ENCODE measurements around the gene ACTA2.

DNA sequence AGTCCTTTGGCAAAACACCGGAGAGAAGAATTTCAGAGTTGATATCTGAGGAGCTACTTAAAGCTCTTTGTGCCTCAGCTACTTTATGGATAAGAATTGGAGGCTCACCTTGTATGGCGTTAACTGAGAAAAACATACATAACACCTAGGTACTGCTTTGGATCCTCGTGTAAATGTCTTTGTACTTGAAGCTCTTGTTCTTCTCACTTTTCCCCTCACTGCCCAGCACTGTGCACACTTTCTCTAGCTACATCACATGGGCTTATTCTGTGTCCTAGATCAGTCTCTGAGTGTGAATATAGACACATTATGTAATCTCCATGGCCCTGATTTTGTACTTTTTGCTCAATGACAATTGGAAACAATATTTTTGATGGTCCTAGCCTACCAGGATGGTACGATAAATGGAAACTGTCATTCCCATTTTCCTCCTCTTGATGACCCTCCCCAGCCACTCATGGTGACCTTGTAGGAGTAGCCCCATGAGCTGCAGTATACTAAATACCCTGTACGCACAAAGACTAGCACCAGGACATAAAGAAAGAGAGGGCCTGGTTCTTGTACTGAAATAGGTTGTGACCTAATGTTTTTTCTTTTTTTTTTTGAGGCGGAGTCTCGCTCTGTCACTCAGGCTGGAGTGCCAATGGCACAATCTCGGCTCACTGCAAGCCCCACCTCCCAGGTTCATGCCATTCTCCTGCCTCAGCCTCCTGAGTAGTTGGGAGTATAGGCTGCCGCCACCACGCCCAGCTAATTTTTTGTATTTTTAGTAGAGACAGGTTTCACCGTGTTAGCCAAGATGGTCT, 50.4 kb downstream of the ACTA2 start:
- TF ChIP-seq CTCF (IDR thresholded peaks at IDR 0.05), result no peak
- TF ChIP-seq POLR2A (IDR thresholded peaks at IDR 0.05), result no peak
